Astrocyte (in vitro differentiated cells and primary cell): ENCODE measurements around the gene LRRC4C. TPM values are rescaled to one million over a fixed set of nuclear protein-coding genes. Genes with fewer than 3 reads are reported as not detected.

ENCODE experiments used
- DNase-seq: peaks from one replicate; pipeline ENCODE4 v3.0.0-alpha.2; 2010; ENCODE audit warnings: low read depth
- FAIRE-seq: peaks from 2 replicates; lab custom pipeline; 2011; peaks lifted over from hg19 to GRCh38; lab: Jason Lieb, UNC
- H2AFZ ChIP-seq: 2 replicates; pipeline ENCODE4 v1.6.0; 2012; ENCODE audit warnings: low read depth, low read length, inconsistent platforms
- H3K27ac ChIP-seq: 2 replicates; pipeline ENCODE4 v1.5.1; 2011; ENCODE audit warnings: low read depth, low read length, inconsistent platforms
- H3K27me3 ChIP-seq: 2 replicates; pipeline ENCODE4 v1.6.0; 2011; ENCODE audit warnings: low read length, inconsistent platforms; ENCODE audit not compliant: insufficient read depth
- H3K36me3 ChIP-seq: 2 replicates; pipeline ENCODE4 v1.5.1; 2011; ENCODE audit warnings: low read length, inconsistent platforms; ENCODE audit not compliant: insufficient read depth
- H3K4me1 ChIP-seq: 2 replicates; pipeline ENCODE4 v1.5.1; 2011; ENCODE audit warnings: low read length, inconsistent platforms; ENCODE audit not compliant: insufficient read depth
- H3K4me2 ChIP-seq: 2 replicates; pipeline ENCODE4 v1.6.0; 2012; ENCODE audit warnings: low read length, inconsistent platforms
- H3K4me3 ChIP-seq: 2 replicates; pipeline ENCODE4 v1.5.1; 2011; ENCODE audit warnings: low read depth, mild to moderate bottlenecking, low read length, inconsistent platforms; ENCODE audit not compliant: insufficient read depth
- H3K79me2 ChIP-seq: 2 replicates; pipeline ENCODE4 v1.6.0; 2012; ENCODE audit warnings: mild to moderate bottlenecking, low read length, inconsistent platforms; ENCODE audit not compliant: insufficient read depth
- H3K9ac ChIP-seq: 2 replicates; pipeline ENCODE4 v1.6.0; 2012; ENCODE audit warnings: mild to moderate bottlenecking, low read length, inconsistent platforms
- H3K9me3 ChIP-seq: 2 replicates; pipeline ENCODE4 v1.5.1; 2012; ENCODE audit warnings: low read depth, mild to moderate bottlenecking, low read length, inconsistent platforms; ENCODE audit not compliant: insufficient read depth
- H4K20me1 ChIP-seq: 2 replicates; pipeline ENCODE4 v1.6.0; 2012; ENCODE audit warnings: low read length, inconsistent platforms; ENCODE audit not compliant: insufficient read depth
- H3K27ac Mint-ChIP-seq: one replicate; pipeline ENCODE4 v1.8.0; 2021; ENCODE audit warnings: mild to moderate bottlenecking, mixed read lengths; ENCODE audit not compliant: unreplicated experiment
- H3K27me3 Mint-ChIP-seq: one replicate; pipeline ENCODE4 v1.8.0; 2021; ENCODE audit warnings: low read depth, mixed read lengths; ENCODE audit not compliant: unreplicated experiment
- H3K36me3 Mint-ChIP-seq: one replicate; pipeline ENCODE4 v1.8.0; 2021; ENCODE audit warnings: low read depth, mixed read lengths; ENCODE audit not compliant: unreplicated experiment
- H3K4me1 Mint-ChIP-seq: one replicate; pipeline ENCODE4 v1.8.0; 2021; ENCODE audit warnings: low read depth, mixed read lengths; ENCODE audit not compliant: unreplicated experiment
- H3K4me3 Mint-ChIP-seq: one replicate; pipeline ENCODE4 v1.8.0; 2021; ENCODE audit warnings: mild to moderate bottlenecking, moderate library complexity, mixed read lengths; ENCODE audit not compliant: unreplicated experiment
- H3K9me3 Mint-ChIP-seq: one replicate; pipeline ENCODE4 v1.8.0; 2021; ENCODE audit warnings: mild to moderate bottlenecking, mixed read lengths; ENCODE audit not compliant: unreplicated experiment
- CTCF ChIP-seq: IDR thresholded peaks from 2 replicates; pipeline ENCODE4 v1.5.1; 2011; ENCODE audit warnings: low read depth, mild to moderate bottlenecking, inconsistent platforms, low read length, moderate library complexity; ENCODE audit not compliant: insufficient read depth
- EZH2 ChIP-seq: IDR thresholded peaks from 2 replicates; pipeline ENCODE4 v1.6.1; 2012; ENCODE audit warnings: mild to moderate bottlenecking, low read length, inconsistent platforms; ENCODE audit not compliant: insufficient read depth
- total RNA-seq: library from RNA; stranded (reverse); gene quantifications from 2 replicates; pipeline ENCODE4 v1.2.1, GENCODE V29; 2021

LRRC4C gene
- total RNA-seq, 1 donor from 2014 or later: 9.0 TPM

DNA sequence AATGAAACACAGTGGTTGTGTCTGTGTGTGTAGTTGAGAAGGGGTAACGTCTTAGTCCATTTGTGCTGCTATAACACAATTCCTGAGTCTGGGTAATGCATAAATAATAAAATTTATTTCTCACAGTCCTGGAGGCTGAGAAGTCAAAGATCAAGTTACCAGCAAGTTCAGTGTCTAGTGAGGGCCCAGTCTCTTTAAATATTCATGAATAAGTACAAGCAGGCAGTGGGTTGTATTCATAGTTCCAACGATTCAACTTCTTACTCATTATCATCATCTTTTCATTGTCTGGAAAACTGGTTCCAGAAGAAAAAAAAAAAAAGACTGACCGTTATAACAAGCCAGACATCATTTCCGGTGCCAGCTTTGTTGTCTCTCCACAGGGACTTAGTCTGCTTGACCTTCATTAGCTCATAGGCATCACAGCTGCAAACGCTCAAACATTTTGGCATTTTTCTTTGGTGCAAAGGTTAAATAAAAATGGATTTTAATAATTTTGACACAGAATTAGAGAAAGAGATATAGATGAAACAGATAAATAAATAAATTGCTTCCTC, 1297.5 kb downstream of the LRRC4C start:
- peak; percentile 62 for DNase-seq
- H3K27me3 Mint-ChIP-seq: no peaks in the 10 kb centered on the region
- H3K4me1 Mint-ChIP-seq: peaks cover 4% of the 10 kb centered on the region
- H3K27ac Mint-ChIP-seq: peak overlapping the region; percentile 22
- Histone ChIP-seq H4K20me1 (no peaks in the 10 kb centered on the region), H3K27me3 (no peaks in the 10 kb centered on the region), H3K9me3 (no peaks in the 10 kb centered on the region), H3K9ac (no peak overlapping the region), H3K4me3 (no peak overlapping the region), H3K27ac (no peak overlapping the region), H2AFZ (no peak overlapping the region), H3K36me3 (no peaks in the 10 kb centered on the region), H3K4me1 (peaks cover 5% of the 10 kb centered on the region), H3K4me2 (no peak overlapping the region), H3K79me2 (no peaks in the 10 kb centered on the region)
- no peak overlapping the region for H3K4me3 Mint-ChIP-seq
- H3K36me3 Mint-ChIP-seq: peaks cover 3% of the 10 kb centered on the region
- peaks cover 3% of the 10 kb centered on the region for H3K9me3 Mint-ChIP-seq
- no peak for FAIRE-seq
- no peak for TF ChIP-seq CTCF
- TF ChIP-seq EZH2: no peak

DNA sequence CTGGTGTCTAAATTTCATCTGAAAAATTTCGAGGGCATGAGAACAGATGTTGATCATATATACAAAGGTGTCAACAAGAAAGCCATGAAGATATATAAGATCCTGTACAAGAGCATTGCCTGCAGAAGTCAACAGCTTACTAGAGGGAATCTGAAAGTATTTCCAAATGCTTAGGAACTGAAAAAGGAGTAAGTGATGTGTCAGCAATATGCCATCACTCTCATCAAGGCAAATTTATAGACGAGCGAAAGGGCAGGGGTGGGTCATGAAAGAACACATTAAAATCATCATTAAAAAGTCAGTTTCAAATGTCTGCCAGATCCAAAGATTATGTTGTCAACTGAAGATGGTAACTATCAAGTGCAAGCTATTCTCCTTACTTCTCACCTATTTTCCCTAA, 1299.0 kb downstream of the LRRC4C start:
- H3K27me3 Mint-ChIP-seq: no peaks in the 10 kb centered on the region
- peaks cover 4% of the 10 kb centered on the region for H3K4me1 Mint-ChIP-seq
- TF ChIP-seq EZH2: no peak
- no peak for TF ChIP-seq CTCF
- peaks cover 2% of the 10 kb centered on the region for H3K36me3 Mint-ChIP-seq
- FAIRE-seq (no peak), DNase-seq (no peak)
- no peak overlapping the region for H3K4me3 Mint-ChIP-seq
- H3K27me3 ChIP-seq: no peaks in the 10 kb centered on the region
- H4K20me1 ChIP-seq: no peaks in the 10 kb centered on the region
- H2AFZ ChIP-seq: no peak overlapping the region
- peaks cover 12% of the 10 kb centered on the region for H3K9me3 Mint-ChIP-seq
- no peak overlapping the region for H3K27ac ChIP-seq
- H3K27ac Mint-ChIP-seq: no peak overlapping the region
- no peaks in the 10 kb centered on the region for H3K36me3 ChIP-seq
- no peaks in the 10 kb centered on the region for H3K79me2 ChIP-seq
- no peak overlapping the region for H3K4me3 ChIP-seq
- no peak overlapping the region for H3K9ac ChIP-seq
- no peak overlapping the region for H3K4me2 ChIP-seq
- H3K4me1 ChIP-seq: peaks cover 5% of the 10 kb centered on the region
- no peaks in the 10 kb centered on the region for H3K9me3 ChIP-seq

- Histone ChIP-seq H3K36me3 (no peaks in the 10 kb centered on the region), H3K4me3 (no peak overlapping the region), H2AFZ (no peak overlapping the region), H3K27ac (no peak overlapping the region), H3K27me3 (no peaks in the 10 kb centered on the region), H3K9ac (no peak overlapping the region), H3K4me2 (peak overlapping the region; percentile 53), H3K9me3 (no peaks in the 10 kb centered on the region), H3K79me2 (no peaks in the 10 kb centered on the region), H3K4me1 (peaks cover 8% of the 10 kb centered on the region), H4K20me1 (no peaks in the 10 kb centered on the region)
- H3K27ac Mint-ChIP-seq: peak overlapping the region; percentile 99
- DNase-seq (peak; percentile 92), FAIRE-seq (no peak)
- no peak overlapping the region for H3K4me3 Mint-ChIP-seq
- H3K4me1 Mint-ChIP-seq: peaks cover 50% of the 10 kb centered on the region
- TF ChIP-seq CTCF (no peak), EZH2 (no peak)
- peaks cover 3% of the 10 kb centered on the region for H3K9me3 Mint-ChIP-seq
- H3K36me3 Mint-ChIP-seq: no peaks in the 10 kb centered on the region
- H3K27me3 Mint-ChIP-seq: no peaks in the 10 kb centered on the region
These were observed 1309.7 kb downstream of the LRRC4C start for GRCh38 chr11:40149721-40150120.
